GM21576 (cell line): ENCODE results near the gene SLC5A2.
A peak's percentile ranks its signal among the peaks of the same experiment; 100 is the strongest.

Experiments
- ATAC-seq: cut with Tn5 transposase; IDR thresholded peaks from one replicate; pipeline ENCODE4 v1.9.1; 2021; ENCODE audit warnings: mild to moderate bottlenecking, moderate library complexity; ENCODE audit not compliant: unreplicated experiment

SLC5A2 gene

DNA sequence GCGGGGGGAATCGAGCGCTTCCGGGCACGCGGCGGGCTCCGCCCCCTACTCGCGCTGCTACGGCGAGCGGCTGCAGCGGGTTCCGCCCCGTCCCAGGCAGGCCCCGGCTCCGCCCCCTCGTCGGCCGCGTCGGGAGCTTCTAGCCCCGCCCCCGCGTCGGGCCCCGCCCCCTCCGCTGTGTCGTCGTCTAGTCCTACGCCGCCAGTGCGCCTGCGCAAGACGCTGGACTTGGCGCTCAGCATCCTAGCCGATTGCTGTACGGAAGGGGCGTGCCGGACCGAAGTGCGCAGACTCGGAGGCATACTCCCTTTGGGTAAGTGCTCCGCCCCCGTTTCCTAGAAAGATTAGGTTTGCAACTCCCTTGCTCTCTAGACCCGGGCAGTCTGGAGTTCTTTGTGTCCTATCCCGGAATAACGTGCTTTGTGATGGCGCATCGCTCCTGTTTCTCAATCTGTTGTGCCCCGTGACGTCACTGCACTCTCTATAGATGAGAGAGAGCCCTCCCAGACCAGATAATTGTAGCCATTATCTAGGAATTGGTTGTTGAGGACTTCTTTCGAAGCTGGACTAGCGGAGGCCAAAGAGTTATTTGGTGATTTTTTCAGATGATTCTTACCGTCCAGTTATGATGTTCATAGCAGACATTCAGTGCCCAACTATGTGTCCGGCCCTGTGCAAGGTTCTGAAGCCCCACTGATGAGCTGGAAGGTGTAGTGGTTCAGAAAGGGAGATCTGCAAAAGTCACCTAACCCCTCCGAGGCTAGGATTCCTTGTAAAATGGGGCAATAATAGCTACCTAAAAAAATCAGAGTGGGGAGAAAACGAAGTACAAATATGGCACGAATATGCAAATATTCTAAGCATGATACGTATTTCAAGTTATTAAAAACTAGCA lies 23.0 kb upstream of the SLC5A2 start:
- peak; percentile 55 for ATAC-seq

GRCh38 chr16:31460582-31461002 lies 22.3 kb upstream of the SLC5A2 start:
- ATAC-seq: no peak

GRCh38 chr16:31461201-31461920 lies 21.6 kb upstream of the SLC5A2 start:
- ATAC-seq: no peak

DNA sequence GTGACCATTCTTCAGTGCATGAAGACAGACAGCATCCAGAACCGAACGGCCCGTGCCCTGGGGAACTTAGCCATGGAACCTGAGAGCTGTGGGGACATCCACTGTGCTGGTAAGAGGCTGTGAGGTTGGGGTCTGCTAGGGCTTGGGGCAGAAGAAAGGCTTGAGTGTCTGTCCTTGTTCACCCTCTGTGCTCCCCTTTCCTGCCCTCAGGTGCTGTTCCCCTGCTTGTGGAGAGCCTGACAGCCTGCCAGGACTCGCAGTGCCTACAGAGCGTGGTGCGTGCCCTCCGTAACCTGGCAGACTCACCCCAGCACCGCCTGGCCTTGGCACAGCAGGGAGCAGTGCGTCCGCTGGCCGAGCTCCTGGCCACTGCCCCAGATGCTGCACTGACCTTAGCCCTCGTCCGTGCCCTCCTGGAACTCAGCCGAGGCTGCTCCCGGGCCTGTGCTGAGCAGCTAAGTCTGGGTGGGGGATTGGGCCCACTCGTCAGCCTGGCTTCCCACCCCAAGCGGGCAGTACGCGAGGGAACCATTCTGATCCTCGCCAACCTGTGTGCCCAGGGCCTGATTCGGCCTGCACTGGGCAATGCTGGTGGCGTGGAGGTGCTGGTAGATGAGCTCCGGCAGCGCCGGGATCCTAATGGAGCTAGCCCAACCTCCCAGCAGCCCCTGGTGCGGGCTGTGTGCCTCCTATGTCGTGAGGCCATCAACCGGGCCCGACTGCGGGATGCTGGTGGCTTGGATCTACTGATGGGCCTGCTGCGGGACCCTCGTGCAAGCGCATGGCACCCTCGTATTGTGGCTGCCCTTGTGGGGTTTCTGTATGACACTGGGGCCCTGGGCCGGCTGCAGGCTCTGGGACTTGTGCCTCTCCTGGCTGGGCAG lies 20.8 kb upstream of the SLC5A2 start:
- ATAC-seq: no peak

- ATAC-seq: no peak
Measured at GRCh38 chr16:31464348-31464769, 18.6 kb upstream of the SLC5A2 start.

GRCh38 chr16:31464781-31465260 lies 18.1 kb upstream of the SLC5A2 start:
- no peak for ATAC-seq

DNA sequence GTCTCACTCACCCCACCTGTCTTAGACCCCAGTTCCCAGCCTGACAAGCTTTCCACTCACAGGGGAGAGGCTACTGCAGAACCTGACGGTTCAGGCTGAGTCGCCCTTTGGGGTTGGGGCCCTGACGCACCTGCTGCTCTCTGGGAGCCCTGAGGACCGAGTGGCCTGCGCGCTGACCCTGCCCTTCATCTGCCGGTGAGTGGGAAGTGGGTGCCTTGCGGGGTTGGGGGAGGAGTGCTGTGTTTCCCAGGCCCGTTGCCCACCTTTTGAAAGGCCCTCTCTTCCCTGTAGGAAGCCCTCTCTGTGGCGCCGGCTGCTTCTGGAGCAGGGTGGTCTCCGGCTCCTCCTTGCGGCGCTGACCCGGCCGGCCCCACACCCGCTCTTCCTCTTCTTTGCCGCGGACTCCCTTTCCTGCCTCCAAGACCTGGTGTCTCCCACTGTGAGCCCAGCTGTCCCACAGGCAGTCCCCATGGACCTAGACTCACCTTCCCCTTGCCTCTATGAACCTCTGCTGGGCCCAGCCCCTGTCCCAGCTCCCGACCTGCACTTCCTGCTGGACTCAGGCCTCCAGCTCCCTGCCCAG lies 17.0 kb upstream of the SLC5A2 start:
- ATAC-seq: no peak

DNA sequence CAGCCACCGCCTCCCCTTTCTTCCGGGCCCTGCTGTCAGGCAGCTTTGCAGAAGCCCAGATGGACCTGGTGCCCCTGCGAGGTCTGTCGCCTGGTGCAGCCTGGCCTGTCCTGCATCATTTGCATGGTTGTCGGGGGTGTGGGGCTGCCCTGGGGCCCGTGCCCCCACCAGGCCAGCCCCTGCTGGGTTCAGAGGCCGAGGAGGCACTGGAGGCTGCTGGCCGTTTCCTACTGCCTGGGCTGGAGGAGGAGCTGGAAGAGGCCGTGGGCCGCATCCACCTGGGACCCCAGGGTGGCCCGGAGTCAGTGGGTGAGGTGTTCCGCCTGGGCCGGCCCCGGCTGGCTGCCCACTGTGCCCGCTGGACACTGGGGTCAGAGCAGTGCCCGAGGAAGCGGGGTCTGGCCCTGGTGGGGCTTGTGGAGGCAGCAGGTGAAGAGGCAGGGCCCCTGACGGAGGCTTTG lies 16.5 kb upstream of the SLC5A2 start:
- no peak for ATAC-seq

DNA sequence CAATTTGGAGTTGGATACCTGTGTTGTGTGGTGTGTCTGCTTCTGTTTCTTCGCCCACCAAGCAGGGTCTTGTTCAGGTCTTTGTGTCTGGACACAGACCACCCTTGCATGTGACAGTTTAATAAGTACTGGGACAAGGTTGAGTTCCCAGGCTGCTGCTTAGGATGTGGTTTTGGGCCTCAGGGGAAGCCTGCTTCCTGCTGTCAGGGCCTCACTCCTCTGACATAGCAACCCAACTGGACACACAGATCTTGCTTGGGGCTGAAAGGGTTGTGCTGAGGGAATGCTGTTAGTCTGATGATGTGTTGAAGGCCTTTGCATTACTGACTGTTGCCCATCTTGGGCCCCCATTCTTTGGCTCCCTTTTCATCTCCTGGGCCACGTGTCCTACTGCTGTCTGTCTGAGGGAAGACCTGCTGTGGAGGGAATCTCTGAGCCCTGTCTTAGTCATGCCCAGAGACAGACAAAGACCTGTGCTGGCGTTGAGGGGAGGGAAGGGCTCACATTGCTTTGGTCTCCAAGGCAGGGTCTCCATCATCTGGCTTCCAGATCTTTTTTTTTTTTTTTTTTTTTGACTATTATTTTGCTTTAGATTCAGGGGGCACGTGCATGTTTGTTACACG lies 15.7 kb upstream of the SLC5A2 start:
- no peak for ATAC-seq

- no peak for ATAC-seq
Measured at GRCh38 chr16:31467858-31468257, 15.1 kb upstream of the SLC5A2 start.

DNA sequence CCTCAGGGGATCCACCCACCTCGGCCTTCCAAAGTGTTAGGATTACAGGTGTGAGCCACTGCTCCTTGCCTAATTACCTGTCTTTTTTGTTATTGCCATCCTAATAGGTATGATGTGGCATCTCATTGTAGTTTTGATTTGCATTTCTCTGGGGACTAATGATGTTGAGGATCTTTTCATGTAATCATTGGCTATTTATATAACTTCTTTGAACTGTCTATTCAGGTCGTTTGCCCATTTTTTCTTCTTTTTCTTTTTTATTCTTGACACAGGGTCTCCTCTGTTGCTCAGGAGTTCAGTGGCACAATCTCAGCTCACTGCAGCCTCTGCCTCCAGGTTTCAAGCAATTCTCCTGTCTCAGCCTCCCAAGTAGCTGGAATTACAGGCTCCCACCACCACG lies 12.3 kb upstream of the SLC5A2 start:
- ATAC-seq: no peak

GRCh38 chr16:31471241-31471874 lies 11.6 kb upstream of the SLC5A2 start:
- no peak for ATAC-seq

GRCh38 chr16:31471875-31472708 lies 10.8 kb upstream of the SLC5A2 start, which contains the start of gene TGFB1I1:
TGFB1I1 (plus strand) TSS chr16:31472152; CDS start chr16:31472189, 37 bp downstream.
- no peak for ATAC-seq

DNA sequence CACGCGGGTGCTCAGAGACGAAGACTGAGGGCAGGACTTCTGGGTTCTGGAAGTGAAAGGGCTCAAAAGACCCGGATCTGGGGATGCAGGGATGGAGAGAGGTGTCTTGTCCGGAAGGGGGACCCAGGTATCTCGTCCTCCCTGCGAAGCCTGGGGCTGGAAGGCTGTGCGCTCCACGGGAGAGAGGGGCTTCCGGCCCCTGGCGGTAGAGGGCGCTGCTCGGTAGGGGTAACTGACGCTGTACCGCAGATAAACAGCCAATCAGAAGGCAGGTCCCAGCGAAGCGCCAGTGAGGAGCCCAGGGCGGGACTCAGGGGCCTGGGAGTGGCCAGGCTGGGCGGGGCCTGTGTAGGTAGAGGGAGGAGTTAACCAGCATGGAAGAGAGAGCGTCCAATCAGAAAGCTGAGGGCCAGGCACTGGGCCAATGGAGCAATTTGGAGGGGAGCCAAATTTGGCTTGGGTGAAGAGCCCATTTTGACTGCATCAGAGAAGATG lies 10.2 kb upstream of the SLC5A2 start:
- no peak for ATAC-seq

DNA sequence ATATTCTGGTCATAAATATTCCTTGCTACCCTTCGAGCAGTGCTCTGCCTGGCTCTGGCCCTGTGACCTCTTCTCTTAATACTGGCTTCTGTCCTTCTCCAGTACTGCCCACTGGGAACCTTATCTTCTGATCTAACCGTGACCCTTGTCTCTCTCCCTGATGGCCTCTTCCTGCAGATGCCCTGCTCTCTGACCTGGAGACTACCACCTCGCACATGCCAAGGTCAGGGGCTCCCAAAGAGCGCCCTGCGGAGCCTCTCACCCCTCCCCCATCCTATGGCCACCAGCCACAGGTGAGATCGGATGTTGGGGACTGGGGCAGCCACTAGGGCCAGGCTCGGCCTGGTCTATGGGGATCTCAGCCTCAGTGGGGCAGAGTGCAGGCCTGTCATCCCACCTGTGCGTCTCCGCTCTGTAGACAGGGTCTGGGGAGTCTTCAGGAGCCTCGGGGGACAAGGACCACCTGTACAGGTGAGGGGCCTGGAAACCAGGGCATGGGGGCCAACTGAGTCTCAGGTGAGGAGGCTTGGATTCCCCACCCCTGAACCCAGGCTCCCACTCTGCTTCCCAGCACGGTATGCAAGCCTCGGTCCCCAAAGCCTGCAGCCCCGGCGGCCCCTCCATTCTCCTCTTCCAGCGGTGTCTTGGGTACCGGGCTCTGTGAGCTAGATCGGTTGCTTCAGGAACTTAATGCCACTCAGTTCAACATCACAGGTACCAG lies 9.5 kb upstream of the SLC5A2 start:
- no peak for ATAC-seq

GRCh38 chr16:31474173-31474714 lies 8.7 kb upstream of the SLC5A2 start:
- ATAC-seq: no peak
